Mesenteric fat pad (tissue), 1 donor: ENCODE measurements around the gene SLC52A3. TPM values are rescaled to one million over a fixed set of nuclear protein-coding genes. Genes with fewer than 3 reads are reported as not detected.
"Not testable (repeated sequence)": the region's sequence is repeated elsewhere in the genome, so short reads cannot be mapped to it uniquely, and the experiment has no call there.

Experiments
- DNase-seq: peaks from one replicate; pipeline ENCODE4 v3.0.0-alpha.2; 2020; ENCODE audit warnings: low spot score
- total RNA-seq: library from RNA; stranded (reverse); fragmentation: NEBNext Ultra II Directional; extraction: Animal tissue kit (Norgen Biotek cat#: 25700); gene quantifications from one replicate; pipeline ENCODE4 v1.2.1, GENCODE V29; 2021
- donor health status: DM: yes; HTN: yes; CAD: no.

SLC52A3 gene
- total RNA-seq, 1 donor from 2014 or later, result 2.2 TPM

GRCh38 chr20:730005-730404 is 38.3 kb downstream of the SLC52A3 start:
- DNase-seq, result no peak

GRCh38 chr20:728256-728944 is 39.9 kb downstream of the SLC52A3 start:
- DNase-seq, result no peak

DNA sequence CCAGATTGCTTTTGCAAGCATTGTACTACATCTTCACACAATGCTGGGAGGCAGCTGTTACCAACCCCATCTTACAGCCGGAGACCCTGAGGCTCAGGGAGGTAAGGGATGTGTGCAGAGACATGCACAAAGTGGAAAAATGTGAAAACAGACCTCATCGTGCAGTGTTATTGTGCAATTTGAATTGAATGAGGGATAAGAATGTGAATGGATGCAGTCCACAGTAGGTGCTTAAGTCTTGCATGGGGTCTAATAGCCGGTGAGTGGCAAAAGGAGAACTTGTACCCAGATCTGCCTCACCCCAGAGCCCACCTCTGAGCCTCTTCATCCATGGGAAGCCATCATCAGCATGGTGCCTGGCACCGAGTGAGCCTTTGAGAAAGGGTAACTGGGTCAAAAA is 42.1 kb downstream of the SLC52A3 start:
- no peak for DNase-seq

DNA sequence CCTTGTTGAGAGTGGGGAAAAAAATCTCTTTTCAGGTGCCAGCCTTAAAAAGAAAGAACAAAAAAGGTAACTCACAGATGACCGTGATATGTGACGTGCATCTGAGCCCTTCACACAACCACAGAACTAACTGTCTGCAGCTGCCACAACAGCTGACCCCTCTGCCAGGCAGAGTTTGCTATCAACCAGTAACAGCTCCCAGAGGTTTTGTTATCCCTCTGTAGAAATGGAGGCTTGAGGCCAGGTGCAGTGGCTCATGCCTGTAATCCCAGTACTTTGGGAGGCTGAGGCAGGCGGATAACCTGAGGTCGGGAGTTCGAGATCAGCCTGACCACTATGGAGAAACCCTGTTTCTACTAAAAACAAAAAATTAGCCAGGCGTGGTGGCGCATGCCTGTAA is 42.8 kb downstream of the SLC52A3 start:
- no peak for DNase-seq

DNA sequence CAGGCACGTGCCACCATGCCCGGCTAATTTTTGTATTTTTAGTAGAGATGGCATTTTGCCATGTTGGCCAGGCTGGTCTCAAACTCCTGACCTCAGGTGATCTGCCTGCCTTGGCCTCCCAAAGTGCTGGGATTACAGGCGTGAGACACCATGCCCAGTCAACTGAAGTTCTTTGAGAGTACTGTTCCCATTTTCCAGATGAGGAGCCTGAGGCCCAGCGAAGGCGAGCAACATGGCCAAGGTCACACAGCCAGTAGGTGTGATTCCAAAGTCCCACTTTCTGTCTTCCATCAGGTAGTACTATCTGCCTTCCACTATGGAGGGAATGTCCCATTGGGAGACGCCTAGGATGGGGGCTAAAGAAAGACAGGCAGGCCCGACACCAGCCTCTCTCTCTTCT is 43.5 kb downstream of the SLC52A3 start:
- not testable (repeated sequence) for DNase-seq

DNA sequence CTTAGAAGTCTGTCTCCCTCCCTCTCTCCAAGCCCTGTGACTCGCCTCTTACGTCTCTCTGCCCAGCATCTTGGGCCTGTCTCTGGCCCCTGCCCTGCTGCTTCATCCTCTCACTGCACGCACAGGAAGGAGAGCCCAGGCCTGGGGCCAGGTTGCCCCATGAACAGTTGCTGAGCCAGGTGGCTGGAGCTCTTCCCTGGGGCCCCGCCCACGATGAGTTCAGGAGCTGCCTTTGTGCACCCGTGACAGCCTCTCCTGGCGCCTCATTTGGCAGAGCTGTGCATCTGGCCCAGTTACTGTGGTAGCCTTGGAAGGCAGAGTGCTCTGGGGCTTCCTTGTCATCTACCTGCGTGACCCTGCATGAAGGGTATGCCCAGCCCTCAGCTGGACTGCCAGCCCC is 44.5 kb downstream of the SLC52A3 start:
- no peak for DNase-seq

- DNase-seq, result no peak
Observed at GRCh38 chr20:722822-723644, 45.3 kb downstream of the SLC52A3 start.

- no peak for DNase-seq
Observed at GRCh38 chr20:721876-722275, 46.4 kb downstream of the SLC52A3 start.

DNA sequence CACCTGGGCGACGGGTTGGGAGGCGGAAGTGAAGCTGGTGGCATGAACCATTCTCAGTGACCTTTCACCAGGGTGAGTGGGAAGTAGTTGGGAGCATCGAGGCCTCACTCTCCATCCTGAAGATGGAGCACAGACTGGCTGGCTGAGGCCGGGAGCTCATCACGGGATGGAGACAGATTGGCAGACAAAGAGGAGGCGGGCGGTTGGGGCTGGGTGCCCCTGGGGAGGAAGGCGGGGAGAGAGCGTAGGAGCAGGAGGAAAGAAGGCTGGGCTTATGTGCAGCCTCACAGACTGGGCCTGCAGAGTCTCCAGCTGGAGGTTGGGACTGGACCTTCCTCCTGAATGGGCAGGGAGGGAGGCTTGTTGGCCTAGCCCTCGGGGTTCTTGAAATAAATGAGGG is 48.5 kb downstream of the SLC52A3 start:
- no peak for DNase-seq

DNA sequence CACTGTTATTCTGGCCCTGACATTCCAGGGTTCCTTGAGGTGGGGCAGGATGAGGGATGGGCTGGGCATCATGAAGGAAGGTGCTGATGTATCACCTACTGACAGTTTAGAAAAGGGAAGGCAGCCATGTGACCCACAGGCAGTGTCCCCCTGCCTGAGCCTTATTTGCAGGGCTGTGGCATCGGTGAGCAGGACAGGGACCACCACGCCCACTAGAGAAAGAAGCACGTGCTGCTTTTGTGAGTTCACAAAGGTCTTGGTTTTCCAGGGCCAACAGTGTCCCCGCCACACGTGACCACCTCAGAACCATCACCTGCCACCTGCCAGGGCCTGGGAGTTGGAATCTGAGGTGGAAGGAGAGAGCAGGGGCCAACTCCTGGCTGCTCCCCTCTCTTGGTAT is 49.2 kb downstream of the SLC52A3 start:
- no peak for DNase-seq

- DNase-seq, result no peak
Observed at GRCh38 chr20:717832-718231, 50.5 kb downstream of the SLC52A3 start.

GRCh38 chr20:717271-717670 is 51.0 kb downstream of the SLC52A3 start:
- DNase-seq, result no peak

GRCh38 chr20:714453-714852 is 53.8 kb downstream of the SLC52A3 start:
- DNase-seq, result no peak

- DNase-seq, result peak; percentile 18
Observed at GRCh38 chr20:711576-711975, 56.7 kb downstream of the SLC52A3 start.

DNA sequence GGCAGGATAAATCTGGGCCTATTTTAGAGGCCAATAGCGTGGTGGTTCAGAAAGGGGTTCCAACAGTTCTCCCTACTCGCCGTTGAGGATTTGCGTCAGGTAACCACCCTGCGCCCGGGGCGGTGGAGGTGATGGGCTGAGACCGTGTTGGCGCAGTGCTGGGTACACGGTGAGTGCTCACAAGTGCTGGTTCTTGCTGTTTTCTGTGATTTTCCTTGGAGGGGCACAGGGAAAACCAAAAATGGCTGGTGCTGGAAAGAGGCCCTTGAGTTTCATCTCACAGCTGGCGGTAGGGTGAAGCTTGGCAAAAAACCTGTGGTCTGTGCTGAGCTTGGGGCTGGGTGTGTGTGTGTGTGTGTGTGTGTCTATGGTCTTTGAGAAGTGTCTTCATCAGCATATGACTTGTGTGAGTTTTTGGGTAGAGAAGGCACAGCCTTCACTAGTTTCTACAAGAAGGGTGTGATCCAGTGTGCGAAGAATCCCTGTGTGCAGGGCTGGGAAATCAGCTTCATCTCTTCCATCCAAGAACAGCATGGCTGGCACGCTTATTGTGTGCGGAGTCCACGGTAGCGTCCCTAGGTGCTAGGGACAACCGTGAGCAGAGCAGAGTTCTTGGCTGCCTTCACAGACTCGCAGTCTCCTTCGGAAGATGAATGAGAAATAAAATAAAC is 57.4 kb downstream of the SLC52A3 start:
- DNase-seq, result peak; percentile 88

Other genes with a start within 250 kb of the SLC52A3 start
- gene CSNK2A1, start 224.7 kb downstream of the SLC52A3 start, total RNA-seq, result 132 TPM
- gene TCF15, start 158.2 kb downstream of the SLC52A3 start, total RNA-seq, result 7.0 TPM
- 41.5 TPM for gene SRXN1, start 115.3 kb downstream of the SLC52A3 start, total RNA-seq
- gene SCRT2, start 92.7 kb downstream of the SLC52A3 start, total RNA-seq, result not detected
- 3.7 TPM for gene FAM110A, start 65.2 kb upstream of the SLC52A3 start, total RNA-seq
- 0.42 TPM for gene ANGPT4, start 147.8 kb upstream of the SLC52A3 start, total RNA-seq
- gene RSPO4, start 233.8 kb upstream of the SLC52A3 start, total RNA-seq, result not detected